OCI-LY7 (cell line): Measurements from ENCODE around the gene C3orf20.

ENCODE experiments used
- CTCF ChIP-seq: fragments of 200-600 bp; sonication (generic); conservative IDR thresholded peaks from 2 replicates; pipeline ENCODE4 v1.5.1; 2014; ENCODE audit warnings: mild to moderate bottlenecking, antibody characterized with exemption, low read length, moderate library complexity, mixed read lengths
- EZH2phosphoT487 ChIP-seq: fragments of 200-600 bp; sonication (generic); IDR thresholded peaks from 2 replicates; pipeline ENCODE4 v1.6.1; 2018; ENCODE audit warnings: low read depth, borderline replicate concordance, mild to moderate bottlenecking, mixed run types, antibody characterized with exemption, low read length, moderate library complexity, mixed read lengths

- TF ChIP-seq CTCF = no peak
- TF ChIP-seq EZH2phosphoT487 = no peak
These were observed 146.2 kb downstream of the C3orf20 start for GRCh38 chr3:14821151-14821550.
